ENCODE results near the gene LRRC8D. TPM values are rescaled to one million over a fixed set of nuclear protein-coding genes. Genes with fewer than 3 reads are reported as not detected.

LRRC8D gene
- total and polyA plus RNA-seq, 11 donors, result 2.1 to 16.5 (median 8.0) TPM

GRCh38 chr1:89890085-89890752, 69.4 kb downstream of the LRRC8D start:
- 63 to 78% (median 75%) methylated on average over 7 of the region's 7 CpGs for WGBS, 4 donors
- TF ChIP-seq CTCF (IDR thresholded peaks at IDR 0.05), result no peak
- no peak for TF ChIP-seq POLR2A (IDR thresholded peaks at IDR 0.05)
- H3K36me3 ChIP-seq, result no peaks in the 10 kb centered on the region
- H3K27me3 ChIP-seq, result no peaks in the 10 kb centered on the region
- H3K4me3 ChIP-seq, result no peak overlapping the region
- H3K4me1 ChIP-seq, result peaks cover 0 to 19% (median 0%) of the 10 kb centered on the region in 12 donors
- ATAC-seq (no peak), DNase-seq (no peak)
- no peak overlapping the region for H3K27ac ChIP-seq
- intact Hi-C loops (cut with DNase I), result no loop called here
- H3K9me3 ChIP-seq, result no peaks in the 10 kb centered on the region

GRCh38 chr1:89892816-89893215, 72.0 kb downstream of the LRRC8D start:
- 93 to 100% (median 97%) methylated on average over 1 of the region's 1 CpG for WGBS, 4 donors
- no peak for ATAC-seq
- intact Hi-C loops (cut with DNase I), result no loop called here

GRCh38 chr1:89894210-89895201, 73.7 kb downstream of the LRRC8D start:
- peaks cover 0 to 25% (median 10%) of the 10 kb centered on the region in 12 donors for H3K4me1 ChIP-seq
- H3K4me3 ChIP-seq, result no peak overlapping the region
- TF ChIP-seq CTCF (IDR thresholded peaks at IDR 0.05) (no peak), POLR2A (IDR thresholded peaks at IDR 0.05) (no peak)
- WGBS, 4 donors, result 55 to 72% (median 61%) methylated on average over 4 of the region's 4 CpGs
- no peaks in the 10 kb centered on the region for H3K27me3 ChIP-seq
- no peak for DNase-seq
- intact Hi-C loops (cut with DNase I), result no loop called here
- H3K9me3 ChIP-seq, result no peaks in the 10 kb centered on the region
- H3K36me3 ChIP-seq, result no peaks in the 10 kb centered on the region
- no peak overlapping the region for H3K27ac ChIP-seq
- ATAC-seq, result peak in 1 of 4 donors; percentile 51

More at GRCh38 chr1:89892816-89893215, 72.0 kb downstream of the LRRC8D start:
- DNase-seq, result no peak
- TF ChIP-seq POLR2A (IDR thresholded peaks at IDR 0.05) (no peak), CTCF (IDR thresholded peaks at IDR 0.05) (no peak)
- H3K36me3 ChIP-seq, result no peaks in the 10 kb centered on the region
- peaks cover 0 to 25% (median 7%) of the 10 kb centered on the region in 12 donors for H3K4me1 ChIP-seq
- H3K27ac ChIP-seq, result no peak overlapping the region
- no peaks in the 10 kb centered on the region for H3K27me3 ChIP-seq
- H3K4me3 ChIP-seq, result no peak overlapping the region
- H3K9me3 ChIP-seq, result no peaks in the 10 kb centered on the region

Measured in heart left ventricle (tissue), 16 donors.